Mesendoderm (in vitro differentiated cells): Measurements from ENCODE around the gene KCNK18.

Experiments used
- DNase-seq: peaks from one replicate; pipeline ENCODE4 v3.0.0; 2013
- H2AK5ac ChIP-seq: 2 replicates; pipeline ENCODE4 v1.6.1; 2013; ENCODE audit warnings: low read length, inconsistent platforms
- H2BK120ac ChIP-seq: 2 replicates; pipeline ENCODE4 v1.6.1; 2013; ENCODE audit warnings: low read depth, mild to moderate bottlenecking, low read length, moderate library complexity, mixed read lengths
- H2BK15ac ChIP-seq: replicated peaks from 2 replicates; pipeline ENCODE4 v1.6.1; 2013; ENCODE audit warnings: low read depth, mild to moderate bottlenecking, moderate library complexity
- H2BK5ac ChIP-seq: 2 replicates; pipeline ENCODE4 v1.6.1; 2013; ENCODE audit warnings: low read length, inconsistent platforms
- H3K18ac ChIP-seq: 2 replicates; pipeline ENCODE4 v1.6.1; 2013; ENCODE audit warnings: mild to moderate bottlenecking, low read length, mixed read lengths
- H3K23ac ChIP-seq: one replicate; pipeline ENCODE4 v1.6.1; 2013; ENCODE audit warnings: low read length
- H3K27ac ChIP-seq: 2 replicates; pipeline ENCODE4 v1.5.1; 2013; ENCODE audit warnings: low read depth, mild to moderate bottlenecking, inconsistent platforms, low read length, moderate library complexity
- H3K27me3 ChIP-seq: 2 replicates; pipeline ENCODE4 v1.6.1; 2013; ENCODE audit warnings: low read length, control low read depth, mild to moderate bottlenecking, inconsistent platforms; ENCODE audit not compliant: insufficient read depth, poor library complexity
- H3K36me3 ChIP-seq: 2 replicates; pipeline ENCODE4 v1.6.1; 2013; ENCODE audit warnings: low read length, inconsistent platforms; ENCODE audit not compliant: control insufficient read depth, insufficient read depth
- H3K4ac ChIP-seq: one replicate; pipeline ENCODE4 v1.6.1; 2013; ENCODE audit warnings: low read depth, mild to moderate bottlenecking, low read length, moderate library complexity
- H3K4me1 ChIP-seq: 2 replicates; pipeline ENCODE4 v1.6.1; 2013; ENCODE audit warnings: low read depth, low read length, inconsistent platforms; ENCODE audit not compliant: control insufficient read depth
- H3K4me2 ChIP-seq: 2 replicates; pipeline ENCODE4 v1.6.1; 2013; ENCODE audit warnings: low read length
- H3K4me3 ChIP-seq: 2 replicates; pipeline ENCODE4 v1.5.1; 2013; ENCODE audit warnings: mild to moderate bottlenecking, low read length
- H3K56ac ChIP-seq: one replicate; pipeline ENCODE4 v1.6.1; 2013; ENCODE audit warnings: low read length
- H3K79me1 ChIP-seq: 2 replicates; pipeline ENCODE4 v1.6.1; 2013; ENCODE audit warnings: low read length, inconsistent platforms
- H3K79me2 ChIP-seq: 2 replicates; pipeline ENCODE4 v1.6.1; 2013; ENCODE audit warnings: mild to moderate bottlenecking, low read length; ENCODE audit not compliant: control insufficient read depth, insufficient read depth
- H3K9ac ChIP-seq: 2 replicates; pipeline ENCODE4 v1.6.1; 2013; ENCODE audit warnings: low read length, inconsistent platforms
- H4K5ac ChIP-seq: one replicate; pipeline ENCODE4 v1.6.1; 2013; ENCODE audit warnings: low read length
- H4K8ac ChIP-seq: one replicate; pipeline ENCODE4 v1.6.1; 2013; ENCODE audit warnings: low read depth, mild to moderate bottlenecking, control low read depth, low read length, moderate library complexity
- WGBS: extraction: QIAGEN DNeasy Blood & Tissue Kit; methylation state at CpG from one replicate; pipeline ENCODE4 v1.1.7; 2013; ENCODE audit warnings: low lambda C conversion rate, missing lambda C conversion rate; ENCODE audit not compliant: insufficient coverage; ENCODE audit errors: extremely low coverage; 5-methylcytosine and 5-hydroxymethylcytosine counted together

The KCNK18 gene

GRCh38 chr10:117217196-117217761 is 20.0 kb downstream of the KCNK18 start:
- no CpG with 5 or more reads among the region's 22 CpGs for WGBS
- Histone ChIP-seq H3K79me2 (no peaks in the 10 kb centered on the region), H3K27me3 (no peaks in the 10 kb centered on the region), H3K9ac (peak overlapping the region; percentile 47), H2BK120ac (no peak overlapping the region), H3K4me3 (no peak overlapping the region), H3K4me2 (peak overlapping the region; percentile 53), H3K23ac (no peak overlapping the region), H3K4me1 (no peaks in the 10 kb centered on the region), H3K27ac (no peak overlapping the region), H3K56ac (peak overlapping the region; percentile 83), H3K36me3 (no peaks in the 10 kb centered on the region), H3K4ac (no peak overlapping the region), H2BK5ac (no peak overlapping the region), H4K5ac (no peak overlapping the region), H2BK15ac (no peak overlapping the region), H3K79me1 (no peaks in the 10 kb centered on the region), H3K18ac (no peak overlapping the region), H4K8ac (no peak overlapping the region), H2AK5ac (no peak overlapping the region)
- peak; percentile 77 for DNase-seq

- Histone ChIP-seq H3K23ac (no peak overlapping the region), H3K4me2 (no peak overlapping the region), H3K79me2 (no peaks in the 10 kb centered on the region), H4K8ac (no peak overlapping the region), H3K27me3 (no peaks in the 10 kb centered on the region), H2BK120ac (no peak overlapping the region), H2BK5ac (no peak overlapping the region), H4K5ac (no peak overlapping the region), H3K18ac (no peak overlapping the region), H3K9ac (no peak overlapping the region), H3K4me1 (no peaks in the 10 kb centered on the region), H3K56ac (no peak overlapping the region), H3K4me3 (no peak overlapping the region), H2BK15ac (no peak overlapping the region), H2AK5ac (no peak overlapping the region), H3K79me1 (no peaks in the 10 kb centered on the region), H3K27ac (no peak overlapping the region), H3K4ac (no peak overlapping the region), H3K36me3 (no peaks in the 10 kb centered on the region)
- peak; percentile 47 for DNase-seq
- WGBS = no CpG with 5 or more reads among the region's 8 CpGs
Observed at GRCh38 chr10:117218654-117219053, 21.4 kb downstream of the KCNK18 start.

- H3K36me3 ChIP-seq = no peaks in the 10 kb centered on the region
- H3K4me1 ChIP-seq = no peaks in the 10 kb centered on the region
- H3K79me1 ChIP-seq = no peaks in the 10 kb centered on the region
- H3K4me3 ChIP-seq = no peak overlapping the region
- no peak overlapping the region for H4K8ac ChIP-seq
- no peak overlapping the region for H3K4me2 ChIP-seq
- H4K5ac ChIP-seq = no peak overlapping the region
- H3K23ac ChIP-seq = no peak overlapping the region
- no peak overlapping the region for H3K56ac ChIP-seq
- H3K27me3 ChIP-seq = no peaks in the 10 kb centered on the region
- H3K27ac ChIP-seq = no peak overlapping the region
- no peak overlapping the region for H2BK15ac ChIP-seq
- H3K79me2 ChIP-seq = no peaks in the 10 kb centered on the region
- no peak overlapping the region for H2BK5ac ChIP-seq
- no CpG with 5 or more reads among the region's 10 CpGs for WGBS
- no peak overlapping the region for H3K9ac ChIP-seq
- H2AK5ac ChIP-seq = no peak overlapping the region
- no peak overlapping the region for H3K4ac ChIP-seq
- no peak overlapping the region for H3K18ac ChIP-seq
- no peak overlapping the region for H2BK120ac ChIP-seq
- DNase-seq = peak; percentile 73
Observed at GRCh38 chr10:117221156-117221711, 23.9 kb downstream of the KCNK18 start.

- Histone ChIP-seq H2AK5ac (no peak overlapping the region), H3K36me3 (no peaks in the 10 kb centered on the region), H3K4me1 (no peaks in the 10 kb centered on the region), H3K56ac (no peak overlapping the region), H3K27me3 (no peaks in the 10 kb centered on the region), H2BK5ac (no peak overlapping the region), H3K23ac (no peak overlapping the region), H3K79me2 (no peaks in the 10 kb centered on the region), H3K4ac (no peak overlapping the region), H3K4me3 (no peak overlapping the region), H3K4me2 (no peak overlapping the region), H2BK15ac (no peak overlapping the region), H3K27ac (no peak overlapping the region), H3K18ac (no peak overlapping the region), H2BK120ac (no peak overlapping the region), H3K9ac (no peak overlapping the region), H4K8ac (no peak overlapping the region), H3K79me1 (no peaks in the 10 kb centered on the region), H4K5ac (no peak overlapping the region)
- no peak for DNase-seq
- WGBS = no CpG with 5 or more reads among the region's 5 CpGs
Observed at GRCh38 chr10:117222552-117222951, 25.3 kb downstream of the KCNK18 start.

GRCh38 chr10:117222976-117223692 is 25.8 kb downstream of the KCNK18 start:
- Histone ChIP-seq H3K4me1 (no peaks in the 10 kb centered on the region), H3K27me3 (no peaks in the 10 kb centered on the region), H3K79me1 (no peaks in the 10 kb centered on the region), H2AK5ac (no peak overlapping the region), H2BK5ac (no peak overlapping the region), H3K9ac (no peak overlapping the region), H3K79me2 (no peaks in the 10 kb centered on the region), H3K18ac (no peak overlapping the region), H4K8ac (no peak overlapping the region), H3K23ac (no peak overlapping the region), H3K4me2 (no peak overlapping the region), H3K36me3 (no peaks in the 10 kb centered on the region), H2BK120ac (no peak overlapping the region), H3K27ac (no peak overlapping the region), H3K56ac (no peak overlapping the region), H3K4ac (no peak overlapping the region), H3K4me3 (no peak overlapping the region), H2BK15ac (no peak overlapping the region), H4K5ac (no peak overlapping the region)
- no peak for DNase-seq
- no CpG with 5 or more reads among the region's 4 CpGs for WGBS
